ENCODE results near the gene NUP155. TPM values are rescaled to one million over a fixed set of nuclear protein-coding genes. Genes with fewer than 3 reads are reported as not detected.
A peak's percentile ranks its signal among the peaks of the same experiment; 100 is the strongest.
"Not testable (repeated sequence)": the region's sequence is repeated elsewhere in the genome, so short reads cannot be mapped to it uniquely, and the experiment has no call there.

Gene NUP155
- total RNA-seq, result 18.0 TPM
- long read RNA-seq, full-length matches to known transcripts, result 5 of 13 reads
- long read RNA-seq, partial matches to known transcripts, result 5 of 13 reads
- long read RNA-seq, other reads (novel, unspliced or antisense), result 3 of 13 reads

DNA sequence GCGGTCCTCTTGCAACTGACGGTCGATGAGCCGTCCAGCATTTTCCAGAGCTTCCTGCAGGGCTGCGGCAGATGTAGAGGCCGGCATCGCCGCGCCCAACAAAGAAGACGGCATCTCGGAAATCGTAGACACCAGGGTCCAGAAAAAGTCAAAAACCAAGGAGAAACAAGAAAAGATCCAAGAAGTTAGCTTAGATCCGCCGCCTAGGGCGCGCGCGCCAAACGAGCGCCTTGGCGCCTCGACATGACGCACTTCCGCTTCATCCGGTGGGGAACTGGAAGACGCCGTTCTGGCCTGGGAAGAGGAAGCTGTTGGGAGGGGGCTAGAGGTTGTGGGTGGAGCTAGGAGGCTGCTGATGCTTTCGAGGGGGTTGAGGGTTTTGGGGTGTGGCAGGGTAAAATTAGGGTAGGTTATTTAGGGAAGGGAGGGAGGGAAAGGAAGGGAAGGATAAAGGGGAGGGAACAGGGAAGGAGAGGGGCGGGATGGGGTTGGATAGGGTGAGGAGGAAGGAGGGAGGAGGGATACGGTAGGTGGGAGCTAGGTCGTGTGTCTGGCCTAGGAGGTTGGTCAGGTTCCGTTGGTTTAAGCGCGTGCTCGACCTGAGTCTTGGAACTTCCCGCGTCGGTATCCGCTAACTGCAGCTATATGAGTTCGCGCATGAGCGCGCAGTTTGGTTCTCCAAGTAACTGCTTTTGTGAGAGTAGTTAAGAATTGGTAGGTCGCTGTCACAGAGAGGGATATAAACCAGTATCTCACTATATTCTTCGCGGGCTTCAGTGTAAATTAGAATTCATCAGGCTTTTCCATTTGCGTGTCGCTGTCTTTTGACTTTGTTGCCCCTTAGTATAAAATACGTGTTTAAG, at the start of gene NUP155:
NUP155 (minus strand) TSS at position 243 of the 863 bp plus-strand sequence; CDS start at position 114, 129 bp downstream.
- Histone ChIP-seq H3K27ac (peak within 1 kb of the TSS; percentile 89), H3K4me1 (peaks cover 33% of the 10 kb centered on the region), H3K27me3 (ENCODE audit: low read depth) (no peaks in the 10 kb centered on the region), H3K4me3 (peak within 1 kb of the TSS; percentile 83), H3K36me3 (no peaks in the 10 kb centered on the region), H3K9me3 (no peaks in the 10 kb centered on the region)
- DNase-seq, result peak; percentile 94
- no peak for TF ChIP-seq CTCF (IDR thresholded peaks at IDR 0.05)
- peak; percentile 99 for ATAC-seq
- intact Hi-C loops (cut with DNase I), result no loop called here

GRCh38 chr5:37417347-37417746, 46.4 kb upstream of the NUP155 start:
- no peak for TF ChIP-seq CTCF (IDR thresholded peaks at IDR 0.05)
- Histone ChIP-seq H3K9me3 (no peaks in the 10 kb centered on the region), H3K4me1 (no peaks in the 10 kb centered on the region), H3K4me3 (no peak overlapping the region), H3K27me3 (ENCODE audit: low read depth) (no peaks in the 10 kb centered on the region), H3K36me3 (peaks cover 31% of the 10 kb centered on the region), H3K27ac (no peak overlapping the region)
- intact Hi-C loops (cut with DNase I), result no loop called here
- ATAC-seq (no peak), DNase-seq (no peak)

- H3K36me3 ChIP-seq, result peaks cover 32% of the 10 kb centered on the region
- H3K27ac ChIP-seq; intact Hi-C loops (cut with DNase I); H3K9me3 ChIP-seq; ATAC-seq; H3K4me3 ChIP-seq; DNase-seq; H3K27me3 ChIP-seq (ENCODE audit: low read depth); H3K4me1 ChIP-seq: not testable (repeated sequence)
Observed at GRCh38 chr5:37415456-37415855, 44.5 kb upstream of the NUP155 start.

DNA sequence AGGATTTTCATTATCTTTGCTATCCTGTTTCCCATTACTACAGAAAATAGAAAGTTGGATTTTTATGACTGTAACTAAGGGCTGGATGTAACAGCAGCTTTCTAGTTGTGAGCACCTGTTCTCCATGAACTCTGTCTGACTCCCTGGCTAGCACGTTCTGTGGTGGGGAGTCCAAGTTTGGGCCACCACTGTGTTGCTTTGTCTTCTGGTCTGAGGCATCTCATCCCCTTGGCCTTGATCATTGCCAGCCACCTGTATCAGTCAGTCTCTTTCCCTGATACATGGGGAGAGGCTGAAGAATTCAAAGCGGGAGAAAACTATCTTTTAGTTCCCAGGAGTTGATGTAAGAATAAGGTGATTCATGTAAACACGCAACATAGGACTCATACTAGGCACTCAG, 41.6 kb upstream of the NUP155 start:
- Histone ChIP-seq H3K36me3 (peaks cover 45% of the 10 kb centered on the region), H3K4me3 (no peak overlapping the region), H3K9me3 (no peaks in the 10 kb centered on the region), H3K4me1 (no peaks in the 10 kb centered on the region), H3K27me3 (ENCODE audit: low read depth) (no peaks in the 10 kb centered on the region), H3K27ac (no peak overlapping the region)
- no peak for DNase-seq
- ATAC-seq, result no peak
- no peak for TF ChIP-seq CTCF (IDR thresholded peaks at IDR 0.05)
- intact Hi-C loops (cut with DNase I), result no loop called here

DNA sequence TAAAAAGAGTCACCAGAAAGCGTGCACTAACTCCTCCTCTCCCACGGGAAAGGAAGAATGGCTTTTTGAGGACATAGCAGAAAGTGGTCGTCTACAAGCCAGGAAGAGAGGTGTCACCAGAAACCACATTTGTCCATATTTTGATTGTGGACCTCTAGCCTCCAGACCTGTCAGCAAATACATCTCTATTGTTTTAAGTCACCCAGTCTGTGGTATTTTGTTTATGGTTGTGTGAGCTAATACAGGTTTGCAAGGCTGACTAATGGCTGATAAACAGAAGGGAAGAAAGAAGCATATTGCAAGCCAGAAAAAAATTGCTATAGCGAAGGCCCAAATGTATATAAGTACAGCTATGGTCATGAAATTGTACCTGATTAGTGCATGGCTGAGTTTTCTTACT, 29.6 kb upstream of the NUP155 start:
- no peak for ATAC-seq
- Histone ChIP-seq H3K27me3 (ENCODE audit: low read depth) (no peaks in the 10 kb centered on the region), H3K36me3 (peaks cover 64% of the 10 kb centered on the region), H3K4me1 (no peaks in the 10 kb centered on the region), H3K27ac (no peak overlapping the region), H3K4me3 (no peak overlapping the region), H3K9me3 (no peaks in the 10 kb centered on the region)
- intact Hi-C loops (cut with DNase I), result no loop called here
- no peak for TF ChIP-seq CTCF (IDR thresholded peaks at IDR 0.05)
- DNase-seq, result no peak

DNA sequence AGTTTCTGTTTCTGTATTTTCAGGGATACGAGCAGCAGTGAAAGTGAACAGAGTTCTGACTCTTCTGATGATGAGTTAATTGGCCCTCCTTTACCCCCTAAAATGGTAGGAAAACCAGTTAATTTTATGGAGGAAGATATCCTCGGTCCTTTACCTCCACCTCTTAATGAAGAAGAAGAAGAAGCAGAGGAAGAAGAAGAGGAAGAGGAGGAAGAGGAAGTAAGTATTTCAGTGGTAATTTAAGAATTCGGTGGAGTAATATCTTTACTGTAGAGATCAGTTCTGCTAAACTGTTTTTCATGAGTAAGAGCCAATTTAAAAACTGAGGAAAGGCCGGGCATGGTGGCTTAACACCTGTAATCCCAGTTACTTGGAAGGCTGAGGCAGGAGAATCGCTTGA, 25.4 kb upstream of the NUP155 start:
- no peak overlapping the region for H3K4me3 ChIP-seq
- H3K27me3 ChIP-seq (ENCODE audit: low read depth), result no peaks in the 10 kb centered on the region
- intact Hi-C loops (cut with DNase I), result no loop called here
- no peaks in the 10 kb centered on the region for H3K9me3 ChIP-seq
- ATAC-seq (no peak), DNase-seq (no peak)
- H3K36me3 ChIP-seq, result peaks cover 81% of the 10 kb centered on the region
- no peak for TF ChIP-seq CTCF (IDR thresholded peaks at IDR 0.05)
- H3K27ac ChIP-seq, result no peak overlapping the region
- H3K4me1 ChIP-seq, result no peaks in the 10 kb centered on the region
